ENCODE data around the gene IGFN1. TPM values are rescaled to one million over a fixed set of nuclear protein-coding genes. Genes with fewer than 3 reads are reported as not detected.
A peak's percentile ranks its signal among the peaks of the same experiment; 100 is the strongest.

IGFN1 gene
- total and polyA plus RNA-seq, 2 of the 8 experiments (the other 6 are each of a cell fraction or from before 2014, with no cell fraction given): not detected

GRCh38 chr1:201215531-201216357 is 25.1 kb downstream of the IGFN1 start:
- peak overlapping the region; percentile 35; the same call in 1 of the 2 replicates for H4K8ac ChIP-seq (ENCODE audit: extremely low read depth, insufficient read depth, low read length)
- H3K56ac ChIP-seq (replicated peaks; ENCODE audit: insufficient read length, low read depth, low read length): no peak overlapping the region
- H2BK120ac ChIP-seq (replicated peaks; ENCODE audit: low read depth, low read length): no peak overlapping the region
- WGBS, 2 experiments (ENCODE audit: extremely low coverage in 1 of 2, insufficient coverage in 1 of 2, insufficient read length in 1 of 2, insufficient replicate concordance in 2 of 2, low coverage in 1 of 2, low lambda C conversion rate in 2 of 2, missing lambda C conversion rate in 1 of 2): 85% methylated on average over 11 of the region's 12 CpGs; no CpG with 5 or more reads in 1 of the 2 experiments
- no peak overlapping the region for H3K4ac ChIP-seq (replicated peaks; ENCODE audit: insufficient read length, low read depth, low read length)
- DNase-seq (ENCODE audit: low read depth in 1 of 2, low spot score in 2 of 2) (no peak), FAIRE-seq (no peak)
- 0 out of 2 replicates have a peak overlapping the region, but pooled peaks have one; percentile 39 for H2AK5ac ChIP-seq (ENCODE audit: low read depth, low read length)
- H2BK12ac ChIP-seq (ENCODE audit: low read depth, low read length): 0 out of 2 replicates have a peak overlapping the region, but pooled peaks have one; percentile 39
- no peak overlapping the region for H3K27ac ChIP-seq (ENCODE audit: low read depth, low read length)
- no peak overlapping the region for H3K4me3 ChIP-seq (ENCODE audit: extremely low read depth in 1 of 4, insufficient read depth in 2 of 4, low read depth in 3 of 4, low read length in 4 of 4)
- no peak overlapping the region for H2BK15ac ChIP-seq (ENCODE audit: low read length)
- no peaks in the 10 kb centered on the region for H3K79me2 ChIP-seq (ENCODE audit: control insufficient read depth in 1 of 2, insufficient read depth in 2 of 2, low read length in 2 of 2)
- no peak overlapping the region for H2BK20ac ChIP-seq (ENCODE audit: low read length)
- no peak overlapping the region for H4K91ac ChIP-seq (replicated peaks; ENCODE audit: insufficient read length, low read length)
- no peak overlapping the region for H4K5ac ChIP-seq (ENCODE audit: insufficient read length, low read depth, low read length)
- CTCF ChIA-PET (ENCODE audit: partially characterized antibody): interaction anchor here (0.8 to 1.7 kb wide), 15 partner anchors 10 to 147 kb away, joined by 3 to 19 read pairs (median 4); partner anchors contain the start of gene IGFN1
- no peaks in the 10 kb centered on the region for H3K9me3 ChIP-seq (ENCODE audit: insufficient read depth in 2 of 2, low read depth in 1 of 2, low read length in 1 of 2)
- H3K4me1 ChIP-seq (replicated peaks in 1 of 4; ENCODE audit: control insufficient read depth in 3 of 4, insufficient read depth in 4 of 4, low read length in 3 of 4): peaks cover 0 to 3% (median 0%) of the 10 kb centered on the region in 4 experiments; a peak in 1 of 7 replicates
- H3K14ac ChIP-seq (ENCODE audit: insufficient read length): no peak overlapping the region
- H3K27me3 ChIP-seq (replicated peaks in 1 of 4; ENCODE audit: control insufficient read depth in 3 of 4, extremely low read depth in 1 of 4, insufficient read depth in 3 of 4, low read length in 3 of 4): no peaks in the 10 kb centered on the region
- H3K23me2 ChIP-seq (ENCODE audit: low read depth, low read length): no peaks in the 10 kb centered on the region
- H3K79me1 ChIP-seq (ENCODE audit: low read depth, low read length): no peaks in the 10 kb centered on the region
- H2AFZ ChIP-seq (ENCODE audit: low read length): no peak overlapping the region
- H3K36me3 ChIP-seq (ENCODE audit: control insufficient read depth in 2 of 4, insufficient read depth in 4 of 4, low read length in 3 of 4): no peaks in the 10 kb centered on the region
- 0 out of 2 replicates have a peak overlapping the region, but pooled peaks have one; percentile 35 for H2BK5ac ChIP-seq (ENCODE audit: low read depth, low read length)
- POLR2A ChIA-PET (ENCODE audit: partially characterized antibody): interaction anchor here (1.4 kb wide), 1 partner anchor 11 kb away, joined by 4 read pairs; no protein-coding TSS in a partner anchor
- no peak overlapping the region for H3K23ac ChIP-seq (ENCODE audit: insufficient read length)
- no peaks in the 10 kb centered on the region for H4K20me1 ChIP-seq (replicated peaks in 1 of 2; ENCODE audit: control insufficient read depth in 1 of 2, insufficient read depth in 2 of 2, low read length in 2 of 2)
- H3K9ac ChIP-seq (replicated peaks in 1 of 4; ENCODE audit: extremely low read depth in 1 of 4, low read depth in 3 of 4, low read length in 3 of 4): no peak overlapping the region
- no peak overlapping the region for H3K18ac ChIP-seq (ENCODE audit: extremely low read depth, low read length)
- no peak overlapping the region for H3K4me2 ChIP-seq (ENCODE audit: insufficient read depth in 1 of 2, low read depth in 2 of 2, low read length in 2 of 2)
- no peak for TF ChIP-seq BACH1 (IDR thresholded peaks at IDR 0.05; ENCODE audit: low read length)
- no peak for TF ChIP-seq TEAD4 (IDR thresholded peaks at IDR 0.05; ENCODE audit: low read depth, low read length)
- TF ChIP-seq SRF (IDR thresholded peaks at IDR 0.05; ENCODE audit: low read depth, low read length): no peak
- no peak for TF ChIP-seq SUZ12 (IDR thresholded peaks at IDR 0.05; ENCODE audit: low read length)
- no peak for TF ChIP-seq RBBP5 (IDR thresholded peaks at IDR 0.05; ENCODE audit: borderline replicate concordance, low read depth, low read length)
- TF ChIP-seq SP2 (IDR thresholded peaks at IDR 0.05; ENCODE audit: low read length): no peak
- TF ChIP-seq ATF2 (IDR thresholded peaks at IDR 0.05; ENCODE audit: low read length): no peak
- TF ChIP-seq CEBPB (IDR thresholded peaks at IDR 0.05; ENCODE audit: low read depth, low read length): no peak
- no peak for TF ChIP-seq CBX5 (IDR thresholded peaks at IDR 0.05; ENCODE audit: low read depth, low read length)
- TF ChIP-seq E2F6 (IDR thresholded peaks at IDR 0.05): no peak

Data from H1 (cell line).